ENCODE measurements around the gene PFN3. TPM values are rescaled to one million over a fixed set of nuclear protein-coding genes. Genes with fewer than 3 reads are reported as not detected.

The PFN3 gene, protein sequence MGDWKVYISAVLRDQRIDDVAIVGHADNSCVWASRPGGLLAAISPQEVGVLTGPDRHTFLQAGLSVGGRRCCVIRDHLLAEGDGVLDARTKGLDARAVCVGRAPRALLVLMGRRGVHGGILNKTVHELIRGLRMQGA
- not detected in 2 replicates for total RNA-seq (2022)
- Bru-seq, nascent RNA = not detected
- BruChase-seq, experiment 1, labeled RNA remaining after a 6-hour chase = not detected
- BruChase-seq, experiment 2, labeled RNA remaining after a 2-hour chase = not detected
- long read RNA-seq = 0 reads

DNA sequence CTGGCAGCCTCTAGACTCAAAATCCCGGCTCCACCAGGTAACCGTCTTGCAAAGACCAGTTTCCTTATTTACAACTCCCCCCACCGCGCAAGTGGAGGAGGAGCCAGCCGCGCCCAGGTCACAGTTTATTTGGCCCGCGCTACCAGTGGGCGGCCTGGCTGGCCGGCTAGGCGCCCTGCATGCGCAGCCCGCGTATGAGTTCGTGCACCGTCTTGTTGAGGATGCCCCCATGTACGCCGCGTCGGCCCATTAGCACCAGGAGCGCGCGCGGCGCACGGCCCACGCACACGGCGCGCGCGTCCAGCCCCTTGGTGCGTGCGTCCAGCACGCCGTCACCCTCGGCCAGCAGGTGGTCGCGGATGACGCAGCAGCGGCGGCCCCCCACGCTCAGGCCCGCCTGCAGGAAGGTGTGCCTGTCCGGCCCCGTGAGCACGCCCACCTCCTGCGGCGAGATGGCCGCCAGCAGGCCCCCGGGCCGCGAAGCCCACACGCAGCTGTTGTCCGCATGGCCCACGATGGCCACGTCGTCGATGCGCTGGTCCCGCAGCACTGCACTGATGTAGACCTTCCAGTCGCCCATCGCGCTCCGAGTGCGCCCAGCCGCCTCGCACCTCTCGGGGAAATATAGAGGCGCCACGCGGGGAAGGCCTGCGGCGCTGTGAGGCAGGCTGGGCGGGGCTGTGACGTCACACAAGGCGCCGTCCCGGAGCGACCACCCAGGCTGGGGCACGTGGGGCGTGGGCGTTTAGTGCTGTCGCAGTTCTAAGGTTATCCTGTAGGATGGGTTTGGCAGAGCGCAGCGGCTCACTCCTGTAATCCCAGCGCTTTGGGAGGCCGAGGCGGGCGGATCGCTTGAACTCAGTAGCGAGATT lies at the start of gene PFN3:
Gene PFN3 (minus strand): TSS at position 665 of the 872 bp plus-strand sequence. CDS start 85 bp downstream, at position 580.
- H3K27me3 Mint-ChIP-seq (ENCODE audit: unreplicated experiment) = no peaks in the 10 kb centered on the region
- no TSS peak for BruUV-seq (replicated peaks)

GRCh38 chr5:177449140-177450061 lies 48.9 kb upstream of the PFN3 start:
- no peak for DNase-seq
- BruUV-seq (replicated peaks) = TSS peak; percentile 23
- H3K27me3 Mint-ChIP-seq (ENCODE audit: unreplicated experiment) = no peaks in the 10 kb centered on the region
- intact Hi-C loops (cut with micrococcal nuclease; ENCODE audit: unreplicated experiment) = loop anchor here (5.0 to 10.0 kb wide), 2 partner anchors 137 to 335 kb away; partner anchors contain the start of gene MXD3
- H3K4me1 Mint-ChIP-seq (ENCODE audit: low read depth, unreplicated experiment) = peaks cover 50% of the 10 kb centered on the region
- TF ChIP-seq CTCF (IDR thresholded peaks at IDR 0.05; ENCODE audit: unreplicated experiment) = no peak
- H3K9me3 Mint-ChIP-seq (ENCODE audit: low read depth, unreplicated experiment) = no peaks in the 10 kb centered on the region
- H3K36me3 Mint-ChIP-seq (ENCODE audit: insufficient read depth, unreplicated experiment) = peaks cover 77% of the 10 kb centered on the region
- no peak overlapping the region for H3K4me3 Mint-ChIP-seq (ENCODE audit: low read depth, unreplicated experiment)
- H3K27ac Mint-ChIP-seq (ENCODE audit: unreplicated experiment) = no peak overlapping the region
- CTCF ChIA-PET = interaction anchor here (2.0 to 6.8 kb wide), 2 partner anchors 46 to 59 kb away, joined by 19 to 57 read pairs; no protein-coding TSS in a partner anchor

More for the DNA sequence above, at the start of gene PFN3:
- Mint-ChIP-seq H3K4me1 (ENCODE audit: low read depth, unreplicated experiment) (peaks cover 9% of the 10 kb centered on the region), H3K4me3 (ENCODE audit: low read depth, unreplicated experiment) (no peak within 1 kb of the TSS), H3K36me3 (ENCODE audit: insufficient read depth, unreplicated experiment) (peaks cover 34% of the 10 kb centered on the region), H3K9me3 (ENCODE audit: low read depth, unreplicated experiment) (no peaks in the 10 kb centered on the region), H3K27ac (ENCODE audit: unreplicated experiment) (no peak within 1 kb of the TSS)
- no peak for TF ChIP-seq CTCF (IDR thresholded peaks at IDR 0.05; ENCODE audit: unreplicated experiment)
- intact Hi-C loops (cut with micrococcal nuclease; ENCODE audit: unreplicated experiment) = no loop called here
- DNase-seq = no peak
- CTCF ChIA-PET = interaction anchor here (5.2 kb wide), 1 partner anchor 46 kb away, joined by 57 read pairs; the partner anchor contains the start of gene PRR7

- peak overlapping the region; percentile 50 for H3K27ac Mint-ChIP-seq (ENCODE audit: unreplicated experiment)
- H3K4me3 Mint-ChIP-seq (ENCODE audit: low read depth, unreplicated experiment) = peak overlapping the region; percentile 70
- intact Hi-C loops (cut with micrococcal nuclease; ENCODE audit: unreplicated experiment) = no loop called here
- H3K4me1 Mint-ChIP-seq (ENCODE audit: low read depth, unreplicated experiment) = peaks cover 41% of the 10 kb centered on the region
- peaks cover 75% of the 10 kb centered on the region for H3K36me3 Mint-ChIP-seq (ENCODE audit: insufficient read depth, unreplicated experiment)
- DNase-seq = no peak
- BruUV-seq (replicated peaks) = no TSS peak
- CTCF ChIA-PET = interaction anchor here (0.8 to 6.8 kb wide), 9 partner anchors 22 to 361 kb away, joined by 3 to 57 read pairs (median 6); partner anchors contain the start of genes FGFR4 and GRK6
- no peaks in the 10 kb centered on the region for H3K27me3 Mint-ChIP-seq (ENCODE audit: unreplicated experiment)
- H3K9me3 Mint-ChIP-seq (ENCODE audit: low read depth, unreplicated experiment) = no peaks in the 10 kb centered on the region
- no peak for TF ChIP-seq CTCF (IDR thresholded peaks at IDR 0.05; ENCODE audit: unreplicated experiment)
These were observed 47.9 kb upstream of the PFN3 start for GRCh38 chr5:177448244-177448950.
